ENCODE data around the gene IFIT2.
"Not testable (repeated sequence)": the region's sequence is repeated elsewhere in the genome, so short reads cannot be mapped to it uniquely, and the experiment has no call there.

IFIT2 gene

GRCh38 chr10:89301721-89302445, at the start of gene IFIT2:
Gene IFIT2, plus strand, starts transcription at chr10:89302046. Its CDS starts 78 bp downstream, at chr10:89302124.
- DNase-seq (ENCODE audit: low read depth), result no peak

- DNase-seq (ENCODE audit: low read depth), result no peak
These were observed 49.6 kb upstream of the IFIT2 start for GRCh38 chr10:89252225-89252585.

GRCh38 chr10:89255091-89255579, 46.7 kb upstream of the IFIT2 start:
- DNase-seq (ENCODE audit: low read depth), result not testable (repeated sequence)

- no peak for DNase-seq (ENCODE audit: low read depth)
These were observed 46.1 kb upstream of the IFIT2 start for GRCh38 chr10:89255793-89256192.

- no peak for DNase-seq (ENCODE audit: low read depth)
These were observed 45.5 kb upstream of the IFIT2 start for GRCh38 chr10:89256340-89256739.

DNA sequence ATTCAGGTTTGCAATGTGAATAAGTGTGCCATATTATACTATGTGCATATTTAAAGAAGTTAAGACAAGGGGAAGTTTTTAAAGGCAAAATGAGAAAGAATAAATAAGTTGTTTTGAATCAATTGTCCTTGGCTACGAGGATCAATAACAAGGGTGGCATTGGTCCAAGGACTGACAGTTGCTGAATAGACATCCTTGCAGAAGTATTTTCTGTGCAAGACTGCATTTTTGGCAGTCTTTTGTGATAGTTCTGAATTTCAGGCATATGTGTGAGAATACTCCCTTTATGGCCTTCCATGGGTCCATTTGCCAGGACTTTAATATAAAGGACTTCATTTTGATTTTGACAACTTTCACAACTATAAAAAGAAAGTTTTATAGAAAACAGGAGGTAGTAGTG, 44.9 kb upstream of the IFIT2 start:
- no peak for DNase-seq (ENCODE audit: low read depth)

- DNase-seq (ENCODE audit: low read depth), result no peak
These were observed 44.3 kb upstream of the IFIT2 start for GRCh38 chr10:89257581-89257980.

GRCh38 chr10:89258881-89259280, 43.0 kb upstream of the IFIT2 start:
- no peak for DNase-seq (ENCODE audit: low read depth)

DNA sequence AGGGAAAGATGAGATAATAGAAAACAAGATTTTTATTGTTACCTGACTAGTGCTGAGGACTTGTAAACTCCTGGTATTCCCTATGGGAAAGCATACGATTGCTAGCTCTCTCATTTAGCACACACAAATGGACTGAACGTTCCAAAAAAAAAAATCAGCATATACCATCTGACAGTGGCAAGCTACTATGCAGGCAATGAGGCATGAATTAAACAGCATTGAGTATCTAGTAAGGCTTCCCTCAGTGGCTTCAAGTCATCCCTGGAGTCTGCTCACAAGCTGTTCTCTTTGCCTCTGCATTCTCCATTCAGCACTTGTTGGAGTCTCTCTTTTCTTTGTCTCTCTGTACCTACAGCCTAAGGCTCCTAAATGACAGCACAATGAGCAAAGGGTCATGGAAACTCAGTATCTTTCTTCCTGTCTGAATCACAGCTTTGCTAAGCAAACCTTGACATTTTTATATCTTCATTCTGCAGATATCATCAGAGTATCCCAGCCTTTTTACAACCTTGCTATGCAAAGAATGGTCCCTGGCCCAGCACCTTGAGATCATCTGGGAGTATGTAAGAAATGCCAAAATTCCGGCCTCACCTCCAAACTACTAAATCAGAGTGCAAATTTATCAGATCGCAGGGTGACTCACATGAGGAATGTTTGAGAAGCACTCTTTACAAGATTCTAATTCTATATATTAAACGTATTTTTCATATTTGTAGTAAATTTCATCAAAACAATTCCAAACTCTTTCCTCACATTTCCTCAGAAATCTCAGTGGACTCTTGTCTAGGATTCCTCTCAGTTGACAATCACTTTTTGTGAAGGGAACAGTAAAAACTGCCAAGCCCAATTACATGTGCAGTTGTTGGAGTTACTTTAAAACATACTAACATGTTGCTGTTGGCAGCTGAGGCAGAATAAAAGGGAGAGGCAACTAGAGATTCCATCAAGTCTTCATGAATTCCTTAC, 39.5 kb upstream of the IFIT2 start:
- no peak for DNase-seq (ENCODE audit: low read depth)

DNA sequence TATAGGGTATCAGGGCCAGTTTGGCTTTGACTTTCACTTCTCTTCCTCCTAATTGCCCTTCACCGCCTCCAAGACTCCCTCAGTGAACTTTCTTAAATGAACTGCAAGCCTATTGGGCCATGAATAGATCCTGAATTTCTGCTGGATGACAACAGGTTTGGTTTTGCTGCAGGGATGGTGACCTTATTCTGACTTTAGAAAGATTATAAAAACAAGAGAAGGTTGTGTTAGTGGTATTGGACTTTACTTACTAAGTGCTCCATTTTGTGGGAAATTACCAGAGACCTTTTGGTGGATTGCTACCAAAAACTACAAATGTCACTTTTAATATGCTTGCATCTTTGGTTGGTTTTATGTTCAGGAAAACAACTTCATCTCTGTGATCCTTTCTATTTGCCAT, 38.8 kb upstream of the IFIT2 start:
- no peak for DNase-seq (ENCODE audit: low read depth)

DNA sequence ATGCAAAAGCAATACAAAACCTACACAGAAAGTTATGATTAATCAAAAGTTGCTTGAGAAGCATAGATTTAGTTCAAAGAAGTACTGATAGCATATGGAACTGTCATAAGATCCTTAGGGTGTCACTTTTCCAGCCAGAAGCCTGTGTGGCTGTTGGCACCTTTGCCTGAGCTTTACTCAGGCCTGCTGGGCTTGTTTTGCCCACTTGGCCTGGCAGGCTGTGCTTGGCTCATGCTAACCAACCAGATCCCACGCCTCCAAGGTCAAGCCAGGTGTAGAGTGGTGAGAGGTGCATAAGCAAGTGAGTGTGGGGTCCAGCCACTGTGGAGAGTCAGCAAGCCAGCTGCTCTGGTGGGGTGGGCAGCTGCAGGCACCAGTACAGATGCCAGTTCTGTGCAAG, 38.3 kb upstream of the IFIT2 start:
- no peak for DNase-seq (ENCODE audit: low read depth)

DNA sequence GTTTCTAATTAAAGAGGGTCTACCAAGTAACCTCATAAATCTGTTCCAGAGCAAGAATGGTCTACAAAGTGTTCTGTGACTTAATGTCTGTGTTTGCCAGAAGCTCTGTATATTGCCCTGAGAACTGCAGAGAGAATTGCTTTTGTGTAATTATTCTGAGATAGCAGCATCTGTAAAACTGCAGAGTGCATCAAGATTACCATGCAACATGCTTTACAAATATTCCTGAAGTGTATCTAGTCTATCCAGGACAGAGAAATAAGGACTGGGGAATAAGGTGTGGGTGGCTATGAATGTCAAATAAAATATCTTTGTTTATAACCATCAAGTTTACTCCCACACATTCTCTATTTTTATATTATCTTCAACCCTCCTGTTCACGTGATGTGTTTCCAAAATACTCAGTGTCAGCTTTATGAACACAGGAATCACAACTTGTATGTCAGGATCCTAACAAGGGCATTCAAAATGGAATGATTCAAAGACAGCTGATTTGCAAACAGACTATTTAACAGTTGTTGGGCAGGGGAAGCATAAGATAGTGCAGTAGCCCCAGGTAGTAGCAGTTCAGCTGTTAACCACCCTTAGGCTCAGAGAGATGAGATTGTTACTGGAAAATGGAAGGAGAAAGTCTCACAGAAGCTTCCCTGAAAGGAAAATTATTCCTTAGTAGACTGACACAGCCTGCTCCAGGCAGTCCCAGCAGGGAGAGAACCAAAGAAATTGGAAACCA, 35.0 kb upstream of the IFIT2 start:
- no peak for DNase-seq (ENCODE audit: low read depth)

DNA sequence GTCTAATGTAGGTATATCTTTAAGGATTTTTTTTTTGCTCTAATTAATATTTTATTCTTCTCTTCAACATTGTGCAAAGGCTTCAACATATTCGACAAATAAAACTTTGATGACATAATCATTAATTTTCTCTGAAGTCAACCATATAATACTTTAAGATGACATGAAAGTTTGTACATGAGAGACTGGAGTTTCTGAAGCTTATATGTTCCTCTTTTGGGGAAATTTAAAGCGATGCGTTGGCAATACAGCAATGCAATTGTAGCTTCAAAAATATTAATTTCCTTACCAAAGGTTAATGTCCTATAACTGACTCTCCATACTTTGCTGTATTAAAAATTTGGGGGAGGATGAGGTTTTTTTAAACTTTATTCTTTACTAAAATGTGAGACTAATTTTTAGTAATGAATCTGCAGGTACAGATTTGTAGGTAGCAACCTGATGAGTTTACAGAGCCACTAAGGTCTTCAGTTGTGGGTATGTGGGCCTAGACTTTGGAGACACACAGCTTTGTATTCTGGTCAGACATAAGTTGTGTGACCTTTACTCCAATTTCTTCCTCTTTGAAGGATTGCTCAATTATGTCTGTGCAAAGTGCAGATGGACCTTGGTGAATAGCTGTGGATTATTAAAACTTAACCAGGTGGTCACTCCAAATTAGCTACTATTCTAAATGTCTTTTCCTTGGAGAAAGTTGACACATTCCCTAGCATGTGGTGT, 32.3 kb upstream of the IFIT2 start:
- no peak for DNase-seq (ENCODE audit: low read depth)

DNA sequence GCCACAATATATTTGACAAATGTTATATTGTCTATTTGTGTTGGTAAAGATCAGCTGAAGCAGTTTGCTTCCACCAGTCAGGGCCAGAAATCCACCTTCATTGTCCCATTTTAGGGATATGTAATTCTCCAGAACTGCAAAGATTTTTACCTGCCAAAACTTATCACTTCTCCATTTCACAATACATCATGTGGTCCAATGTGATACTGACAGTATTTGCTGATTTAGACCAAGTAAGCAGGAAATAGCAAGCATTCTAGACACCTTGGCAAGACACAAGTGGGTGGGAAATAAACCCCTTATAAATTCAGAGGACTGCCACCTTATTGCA, 31.7 kb upstream of the IFIT2 start:
- DNase-seq (ENCODE audit: low read depth), result no peak

DNA sequence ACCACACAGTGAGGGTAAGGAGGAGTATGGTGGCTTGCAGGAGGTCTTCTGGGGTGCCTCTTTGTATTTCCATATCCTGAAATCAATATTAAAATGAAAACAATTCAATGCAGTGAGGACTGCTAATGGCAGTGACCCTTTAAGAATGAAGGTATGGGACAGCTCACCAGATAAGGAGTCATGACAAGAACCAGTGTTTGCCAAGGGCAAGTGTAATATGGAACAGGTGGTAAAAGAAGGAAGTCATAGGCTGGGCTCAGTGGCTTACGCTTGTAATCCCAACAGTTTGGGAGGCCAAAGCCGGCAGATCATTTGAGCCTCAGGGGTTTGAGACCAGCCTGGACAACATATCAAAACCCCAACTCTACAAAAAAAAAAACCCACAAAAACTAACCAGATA, 30.3 kb upstream of the IFIT2 start:
- DNase-seq (ENCODE audit: low read depth), result no peak

GRCh38 chr10:89273680-89274079, 28.2 kb upstream of the IFIT2 start:
- DNase-seq (ENCODE audit: low read depth), result no peak

- no peak for DNase-seq (ENCODE audit: low read depth)
These were observed 26.9 kb upstream of the IFIT2 start for GRCh38 chr10:89274928-89275327.

- DNase-seq (ENCODE audit: low read depth), result no peak
These were observed 26.5 kb upstream of the IFIT2 start for GRCh38 chr10:89275383-89275782.

DNA sequence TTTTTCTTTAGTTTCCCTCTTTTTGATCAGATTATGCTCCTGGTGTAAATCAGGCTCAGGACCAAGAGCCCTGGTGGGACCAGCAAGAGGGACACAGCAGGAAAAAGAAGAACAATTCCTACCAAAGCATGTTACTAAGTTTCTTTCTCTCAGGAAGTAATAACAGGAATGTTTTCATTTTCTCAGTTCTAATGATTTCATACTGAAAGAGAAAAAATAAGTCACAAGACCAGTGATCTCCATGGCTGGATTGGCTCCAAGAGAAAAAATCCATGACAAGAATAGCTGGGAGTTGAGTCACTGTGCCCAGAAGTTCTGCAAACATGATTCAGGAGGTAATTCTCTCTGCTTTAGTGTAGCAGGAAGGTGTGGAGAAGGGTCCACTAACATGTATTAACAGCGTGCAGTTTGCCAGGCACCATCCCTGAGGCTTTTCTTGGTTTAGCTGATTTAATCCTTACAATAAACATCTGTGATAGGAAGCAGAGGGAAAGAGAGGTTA, 23.8 kb upstream of the IFIT2 start:
- DNase-seq (ENCODE audit: low read depth), result no peak

GRCh38 chr10:89278900-89279392, 22.9 kb upstream of the IFIT2 start:
- no peak for DNase-seq (ENCODE audit: low read depth)

DNA sequence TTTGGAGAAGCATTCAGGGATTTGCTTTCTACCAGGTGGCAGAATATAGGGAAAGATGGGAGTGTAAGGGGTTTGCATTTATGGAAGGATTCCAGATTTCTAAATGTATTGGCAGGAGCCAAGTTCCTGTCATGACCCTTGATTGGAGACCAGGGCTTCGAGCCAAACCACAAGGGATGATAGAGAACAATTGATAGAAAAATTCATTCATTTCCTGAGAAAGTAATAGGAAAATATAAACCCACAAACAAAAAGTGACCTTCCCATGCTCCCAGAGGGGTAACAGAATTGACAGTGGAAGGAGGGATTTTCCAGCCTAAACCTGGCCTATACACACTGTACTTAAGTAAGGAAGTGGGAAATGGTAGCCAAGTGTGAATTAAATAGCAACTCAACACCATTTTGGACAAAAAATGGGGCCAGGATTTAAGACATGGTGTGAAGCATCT, 22.4 kb upstream of the IFIT2 start:
- DNase-seq (ENCODE audit: low read depth), result no peak
